Keratinocyte (primary cell): ENCODE measurements around the gene PGAP1.

Experiments used
- CTCF ChIP-seq, 3 experiments: IDR thresholded peaks in 1 of 3; conservative IDR thresholded peaks in 1 of 3; optimal IDR thresholded peaks in 1 of 3; 2 replicates in 2 of 3; 3 replicates in 1 of 3; pipeline versions ENCODE3 to v1.5.1; 2011; ENCODE audit warnings: low read length in 3 of 3, mild to moderate bottlenecking in 3 of 3, moderate library complexity in 2 of 3, control low read depth in 1 of 3, inconsistent platforms in 1 of 3; ENCODE audit not compliant: insufficient read depth in 2 of 3; ENCODE audit errors: extremely low read depth in 1 of 3
- EZH2 ChIP-seq: IDR thresholded peaks from one replicate; pipeline ENCODE4 v1.6.1; 2012; ENCODE audit warnings: inconsistent platforms, mild to moderate bottlenecking, low read length, moderate library complexity

- TF ChIP-seq CTCF (optimal IDR thresholded peaks at IDR 0.05 in 1 of 3, IDR thresholded peaks at IDR 0.05 in 1 of 3, conservative IDR thresholded peaks at IDR 0.05 in 1 of 3; ENCODE audit: extremely low read depth in 1 of 3, insufficient read depth in 2 of 3, low read length in 3 of 3) (no peak), EZH2 (no peak)
These were observed 28.5 kb upstream of the PGAP1 start for GRCh38 chr2:196955036-196955435.
